ENCODE results near the gene CHMP4B.

Gene CHMP4B

DNA sequence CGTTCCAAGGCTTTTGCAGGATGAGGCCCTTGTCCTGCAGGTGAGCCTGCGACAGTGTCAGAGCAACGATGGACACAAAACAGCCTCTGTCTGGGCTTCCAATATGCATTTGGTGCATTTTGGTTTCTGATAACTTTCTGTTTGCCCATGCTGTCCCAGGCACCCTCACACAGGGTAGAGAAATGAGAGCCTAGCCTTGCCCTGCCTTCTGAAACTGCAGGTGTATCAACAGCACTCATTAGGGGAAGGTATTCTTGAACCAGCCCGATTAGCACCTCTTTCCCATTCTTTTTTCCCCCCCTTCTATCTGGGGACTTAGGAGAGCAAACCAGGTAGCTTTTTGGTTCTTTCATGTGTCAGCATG, 30.3 kb downstream of the CHMP4B start:
- DNase-seq = no peak

DNA sequence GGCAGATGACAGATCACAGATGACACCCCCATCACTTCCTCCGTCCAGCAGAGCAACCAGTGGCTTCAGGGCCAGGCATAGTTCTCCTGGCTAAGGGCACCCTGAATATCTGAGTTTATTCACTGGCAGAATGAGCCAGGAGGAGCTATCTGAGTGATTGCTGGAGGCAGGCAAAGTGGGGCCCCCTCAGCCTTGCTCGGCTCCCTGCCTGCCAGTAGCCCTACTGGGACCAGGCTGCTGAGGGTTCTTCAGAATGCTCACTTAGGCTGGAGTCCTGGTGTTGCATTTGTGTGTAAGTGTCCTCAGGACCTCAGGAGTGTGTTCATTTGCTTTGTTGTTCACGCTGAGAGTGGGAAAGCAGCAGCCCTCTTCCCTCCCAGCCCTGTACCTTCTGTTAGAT, 31.2 kb downstream of the CHMP4B start:
- no peak for DNase-seq

DNA sequence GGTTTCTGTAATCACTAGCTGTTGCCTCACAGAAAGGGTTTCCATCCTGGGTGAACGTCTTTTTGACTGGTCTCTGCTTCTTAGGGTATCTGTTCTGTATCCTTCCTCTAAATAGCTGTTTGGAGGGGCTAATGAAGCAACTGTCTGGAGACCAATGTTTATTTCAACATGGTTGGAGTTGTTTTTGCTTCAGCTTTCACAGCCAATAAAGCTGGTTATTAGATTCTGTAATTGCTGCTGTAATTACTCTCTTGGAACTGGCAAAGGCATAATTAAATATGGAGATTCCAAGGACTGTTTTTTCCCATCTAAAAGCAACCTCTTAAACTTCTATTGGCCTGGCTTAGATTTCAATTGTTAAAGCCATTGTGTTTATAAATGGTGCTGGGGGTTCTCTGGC, 31.9 kb downstream of the CHMP4B start:
- DNase-seq = no peak

DNA sequence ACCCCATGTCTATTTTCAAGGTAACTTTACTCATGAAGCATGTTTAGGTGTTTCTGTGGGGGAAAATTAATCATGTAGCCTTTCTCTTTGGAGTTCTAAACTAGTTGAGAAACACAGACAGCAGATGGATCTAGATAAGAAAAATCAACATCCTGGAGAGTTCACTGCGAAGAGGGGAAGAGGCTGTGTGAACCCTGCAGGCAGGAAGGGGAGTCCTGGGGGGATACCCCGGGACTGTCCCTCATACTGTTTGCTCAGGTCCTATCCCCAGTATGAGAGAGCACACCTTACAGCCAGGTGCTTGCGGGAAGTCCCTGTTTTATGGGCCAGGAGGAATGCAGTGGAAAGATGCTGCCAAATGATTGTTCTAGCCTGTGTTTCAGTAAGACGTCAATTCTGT, 32.7 kb downstream of the CHMP4B start:
- DNase-seq = no peak

DNA sequence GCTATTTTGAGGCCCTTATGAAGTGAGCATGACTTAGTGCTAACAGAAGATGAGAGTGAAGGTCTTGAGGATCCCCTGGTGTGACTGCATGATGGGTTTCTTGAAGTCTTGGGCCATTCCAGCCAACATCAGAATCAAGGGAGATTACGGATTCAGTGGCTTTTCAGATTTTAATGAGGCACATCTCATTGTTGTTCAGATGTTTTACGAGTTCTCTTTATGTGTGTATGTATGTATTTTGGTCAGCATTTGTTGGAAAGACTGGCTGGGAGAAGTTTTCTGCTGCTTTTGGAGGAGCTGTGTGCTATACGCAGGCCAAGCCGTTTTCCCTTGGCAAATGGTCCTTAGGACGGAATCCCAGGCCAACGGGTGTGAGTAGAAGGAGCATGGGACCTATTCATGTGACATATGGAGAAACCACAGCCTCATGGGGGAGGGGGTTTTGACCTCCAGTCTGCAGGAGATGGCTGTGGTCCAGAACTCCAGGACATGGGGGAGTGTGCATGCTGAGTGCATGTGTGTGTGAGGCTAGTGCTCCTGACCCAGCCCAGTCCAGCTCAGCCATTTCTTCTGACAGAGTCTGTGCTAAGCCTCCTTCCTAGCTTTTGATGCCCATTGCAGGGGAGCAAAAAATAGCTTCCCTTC, 35.3 kb downstream of the CHMP4B start:
- no peak for DNase-seq

DNA sequence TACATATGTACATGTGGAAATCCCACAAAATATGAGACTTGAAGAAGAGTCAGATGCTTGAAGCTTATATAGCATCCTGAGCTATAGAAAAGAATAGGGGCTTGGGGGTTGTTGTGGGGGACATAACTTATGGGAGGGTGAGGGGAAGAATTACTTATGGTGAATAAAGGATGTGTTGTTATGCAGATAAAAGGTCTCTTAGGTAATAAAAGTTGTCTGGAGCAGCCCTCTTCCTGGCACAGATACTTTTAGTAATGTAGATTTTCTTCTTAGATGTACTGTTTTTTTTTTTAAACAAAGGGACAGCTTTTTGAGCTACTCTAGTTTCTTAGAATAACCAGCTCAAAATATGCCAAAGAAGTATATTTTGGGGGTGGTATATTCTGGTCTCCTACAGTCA, 35.9 kb downstream of the CHMP4B start:
- DNase-seq = no peak

DNA sequence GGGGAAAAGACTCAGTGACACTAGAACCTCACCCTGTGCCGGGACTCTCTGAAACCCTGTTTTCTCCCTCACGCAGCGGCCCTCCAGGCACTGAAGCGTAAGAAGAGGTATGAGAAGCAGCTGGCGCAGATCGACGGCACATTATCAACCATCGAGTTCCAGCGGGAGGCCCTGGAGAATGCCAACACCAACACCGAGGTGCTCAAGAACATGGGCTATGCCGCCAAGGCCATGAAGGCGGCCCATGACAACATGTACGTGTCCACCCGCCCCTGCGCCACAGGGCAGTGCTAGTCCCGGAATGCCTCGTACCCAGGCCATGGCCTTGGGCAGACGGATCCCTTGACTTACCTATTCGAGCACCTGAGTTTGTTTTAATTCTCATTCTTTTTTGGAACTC, 37.2 kb downstream of the CHMP4B start:
- DNase-seq = no peak

DNA sequence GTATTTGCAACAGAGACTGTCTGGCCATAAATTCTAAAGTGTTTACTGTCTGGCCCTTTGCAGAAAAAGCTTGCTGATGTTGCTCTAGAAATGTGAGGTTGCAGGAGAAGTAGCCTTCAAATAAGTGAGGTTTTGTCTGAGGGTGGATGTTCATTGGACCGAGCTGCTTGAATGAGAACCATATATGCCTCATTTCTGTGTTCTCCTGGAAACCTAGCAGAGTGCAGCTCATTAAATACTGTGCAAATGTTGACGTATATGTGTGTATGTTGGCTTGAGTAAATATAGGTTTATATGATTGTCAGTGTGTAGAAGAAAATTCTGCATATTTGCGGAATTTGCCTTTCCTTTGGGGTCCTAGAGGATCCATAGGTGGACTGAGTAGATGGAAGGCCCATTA, 39.0 kb downstream of the CHMP4B start:
- DNase-seq = no peak

DNA sequence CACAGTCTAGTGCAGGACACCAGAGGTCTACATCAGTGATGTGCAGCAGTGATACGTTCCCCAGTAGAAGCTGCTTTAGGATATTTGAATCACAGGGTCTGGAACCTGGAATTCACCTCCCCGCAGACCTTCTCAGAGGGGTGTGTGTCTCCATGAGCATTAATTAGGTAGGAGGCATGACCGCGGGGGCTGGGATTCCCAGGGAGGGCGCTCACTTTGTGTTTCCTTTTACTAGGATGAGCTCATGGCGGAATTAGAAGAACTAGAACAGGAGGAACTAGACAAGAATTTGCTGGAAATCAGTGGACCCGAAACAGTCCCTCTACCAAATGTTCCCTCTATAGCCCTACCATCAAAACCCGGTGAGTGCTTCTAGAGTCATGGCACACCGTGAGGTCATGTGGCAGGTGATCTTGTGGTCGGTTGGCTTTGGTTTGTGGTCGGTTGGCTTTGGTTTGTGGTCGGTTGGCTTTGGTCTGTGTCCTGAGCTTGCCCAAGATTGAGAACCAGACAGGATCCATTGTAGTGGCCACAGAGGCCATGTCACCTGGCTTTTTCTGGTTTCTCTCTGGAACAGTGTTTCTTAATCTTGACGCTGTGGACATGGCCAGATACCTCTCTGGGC, 40.8 kb downstream of the CHMP4B start:
- DNase-seq = no peak

DNA sequence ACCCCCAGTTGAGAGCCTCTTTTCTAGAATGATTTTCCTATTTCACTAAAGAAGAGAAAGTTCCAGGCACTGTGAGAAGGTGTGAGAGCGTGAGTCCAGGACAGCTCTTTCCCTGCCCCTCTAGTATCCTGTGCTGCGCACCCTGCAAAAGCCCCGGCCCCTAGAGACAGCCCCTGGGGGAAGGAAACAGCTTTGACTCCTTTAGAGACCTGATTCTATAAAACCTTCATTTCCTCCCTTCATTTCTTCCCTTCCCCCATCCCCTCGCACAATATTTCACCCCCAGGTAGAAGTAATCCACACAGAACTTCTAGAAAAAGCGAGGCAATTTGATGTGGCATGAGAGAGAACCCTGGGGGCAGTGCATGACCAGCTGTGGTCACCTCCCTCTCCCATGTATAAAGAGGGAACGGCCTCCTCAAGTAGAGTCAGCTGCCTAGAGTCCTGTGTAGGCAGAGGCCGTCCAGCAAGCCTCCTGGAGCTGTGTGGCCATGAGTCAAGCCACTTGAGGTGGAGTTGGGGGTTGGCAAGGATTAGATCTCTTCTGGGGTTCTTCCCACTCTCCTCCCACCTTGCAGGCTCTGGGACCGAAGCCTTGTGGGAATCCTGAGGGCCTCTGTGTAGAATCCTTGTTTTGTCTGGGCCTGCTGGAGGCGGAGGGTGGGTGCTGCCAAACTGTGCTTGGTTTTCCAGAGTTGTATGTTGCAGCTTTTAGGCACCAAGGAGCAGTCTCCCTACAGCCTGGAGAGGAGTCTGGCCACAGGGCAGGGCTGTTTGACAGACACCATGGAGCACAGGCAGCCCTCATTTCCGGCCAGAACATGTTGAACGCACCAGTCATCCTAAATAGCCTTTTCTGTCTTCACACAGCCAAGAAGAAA, 41.7 kb downstream of the CHMP4B start:
- DNase-seq = no peak

DNA sequence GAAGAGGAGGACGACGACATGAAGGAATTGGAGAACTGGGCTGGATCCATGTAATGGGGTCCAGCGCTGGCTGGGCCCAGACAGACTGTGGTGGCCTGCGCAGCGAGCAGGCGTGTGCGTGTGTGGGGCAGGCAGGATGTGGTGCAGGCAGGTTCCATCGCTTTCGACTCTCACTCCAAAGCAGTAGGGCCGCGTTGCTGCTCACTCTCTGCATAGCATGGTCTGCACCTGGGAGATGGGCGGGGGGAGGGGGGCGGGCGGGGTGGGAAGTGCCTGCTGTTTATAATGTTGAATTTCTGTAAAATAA, 42.3 kb downstream of the CHMP4B start:
- DNase-seq = peak; percentile 71

DNA sequence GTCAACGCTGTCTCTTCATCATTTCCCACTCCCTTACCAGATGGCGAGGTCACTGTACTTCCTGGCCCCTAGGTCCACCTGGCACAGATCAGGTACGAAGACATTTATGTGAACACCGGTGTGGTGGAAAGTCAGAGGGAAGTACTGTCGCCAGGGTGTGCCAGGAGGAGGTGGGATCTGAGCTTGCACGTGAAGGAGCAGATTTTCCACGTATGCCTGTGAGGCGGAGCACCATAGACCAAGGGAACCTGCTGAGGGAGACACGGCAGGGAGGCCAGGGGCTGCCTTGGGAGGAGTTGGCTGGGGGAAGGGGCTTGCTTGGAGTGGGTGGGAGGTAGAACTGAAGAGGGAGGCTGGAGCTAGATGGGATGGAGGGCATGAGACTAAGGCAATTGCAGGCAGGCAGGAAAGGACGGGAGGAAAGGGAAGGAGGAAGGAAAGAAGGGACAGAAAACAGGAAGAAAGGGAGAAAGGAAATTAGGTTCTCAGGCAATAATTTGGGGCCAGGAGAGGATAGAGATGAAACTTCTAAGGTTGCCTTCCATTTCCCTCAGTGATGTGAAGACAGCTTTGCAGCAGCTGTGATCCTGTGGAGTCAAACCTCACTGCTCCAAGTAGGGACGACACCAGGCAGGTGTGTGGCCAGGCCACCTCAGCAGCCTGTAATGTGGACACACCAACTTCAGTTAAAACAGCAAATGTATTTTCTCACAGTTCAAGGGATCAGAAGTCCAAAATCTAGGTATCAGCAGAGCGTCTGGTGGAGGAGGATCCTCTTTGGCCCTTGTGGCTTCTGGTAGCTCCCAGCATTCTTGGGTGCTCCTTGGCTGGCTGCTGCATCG, 46.8 kb downstream of the CHMP4B start:
- no peak for DNase-seq

DNA sequence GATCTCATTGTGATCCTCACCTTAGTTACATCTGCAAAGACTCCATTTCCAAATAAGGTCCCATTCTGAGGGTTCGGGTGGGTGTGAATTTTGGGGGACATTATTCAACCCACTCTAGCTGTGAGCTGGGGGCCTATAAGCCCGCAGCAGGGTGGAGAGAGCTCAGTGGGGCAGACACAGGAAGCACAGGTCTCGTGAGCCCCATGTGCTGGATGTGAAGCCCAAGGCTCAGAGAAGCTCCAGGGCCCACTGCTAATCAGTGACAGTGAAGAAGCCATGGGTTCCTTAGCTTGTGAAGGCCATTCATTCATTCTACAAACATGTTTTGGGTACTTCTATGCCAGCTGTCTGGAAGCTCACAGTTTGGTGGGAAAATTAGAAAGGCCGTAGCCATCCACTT, 47.5 kb downstream of the CHMP4B start:
- no peak for DNase-seq

DNA sequence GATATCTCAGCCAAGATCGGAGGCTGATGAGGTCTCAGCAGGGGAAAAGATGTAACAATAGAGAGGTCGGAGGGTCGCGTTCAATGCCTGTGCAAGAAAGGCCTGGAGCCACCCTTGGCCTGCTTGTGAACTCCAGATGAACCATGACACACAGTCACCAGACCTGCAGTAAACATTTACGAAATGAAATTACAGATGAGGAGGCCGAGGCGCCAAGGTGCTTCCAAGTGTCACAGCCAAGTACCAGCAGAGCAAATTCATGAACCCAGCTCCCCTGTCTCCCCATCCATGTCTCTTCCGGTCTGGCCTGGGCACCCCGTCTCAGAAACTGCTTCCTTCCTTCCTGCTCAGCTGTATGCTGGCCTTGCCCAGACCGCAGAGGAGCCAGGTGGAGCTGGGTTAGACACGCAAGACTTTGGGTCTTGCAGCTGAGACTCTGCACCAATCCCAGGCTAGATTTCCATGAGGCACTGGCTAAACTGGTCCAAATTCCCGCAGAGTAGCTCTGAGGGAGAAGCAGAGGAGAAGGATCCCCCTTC, 48.1 kb downstream of the CHMP4B start:
- DNase-seq = peak; percentile 67

DNA sequence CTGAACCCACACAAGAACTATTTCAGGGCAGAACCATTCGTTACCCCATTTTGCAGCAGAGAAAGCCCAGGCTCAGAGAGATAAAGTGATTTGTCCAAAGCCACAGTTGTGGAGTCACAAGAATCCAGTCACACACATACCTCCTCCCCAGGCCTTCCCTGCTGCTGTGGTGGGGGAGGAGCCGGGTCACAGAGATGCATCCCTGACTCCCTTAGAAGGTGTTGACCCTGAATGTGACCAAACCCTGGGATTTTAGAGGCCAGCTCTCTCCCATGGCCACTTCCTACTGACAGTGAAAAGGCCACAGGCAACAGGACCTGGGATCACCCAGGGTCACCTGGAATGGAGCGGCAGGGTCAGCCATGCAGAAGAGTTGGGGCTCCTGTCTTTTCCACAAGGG, 48.6 kb downstream of the CHMP4B start:
- DNase-seq = no peak

DNA sequence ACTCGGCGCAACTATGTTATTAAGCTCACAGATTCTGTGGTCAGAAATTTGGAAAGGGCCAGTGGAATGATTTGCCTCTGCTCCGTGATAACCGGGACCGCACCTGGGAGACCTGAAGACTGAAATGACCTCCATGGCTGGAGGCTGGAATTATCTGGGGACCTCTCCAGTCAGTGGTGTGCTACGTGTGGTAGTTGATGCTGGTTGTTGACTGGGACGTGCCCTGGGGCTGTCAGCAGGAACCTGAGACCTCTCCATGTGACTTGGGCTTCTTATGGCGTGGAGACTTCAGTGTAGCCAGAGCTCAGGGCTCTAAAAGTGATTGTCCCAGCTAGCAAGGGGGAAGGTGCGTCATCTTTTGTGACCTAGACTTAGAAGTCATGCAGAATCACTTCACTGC, 50.3 kb downstream of the CHMP4B start:
- DNase-seq = no peak

DNA sequence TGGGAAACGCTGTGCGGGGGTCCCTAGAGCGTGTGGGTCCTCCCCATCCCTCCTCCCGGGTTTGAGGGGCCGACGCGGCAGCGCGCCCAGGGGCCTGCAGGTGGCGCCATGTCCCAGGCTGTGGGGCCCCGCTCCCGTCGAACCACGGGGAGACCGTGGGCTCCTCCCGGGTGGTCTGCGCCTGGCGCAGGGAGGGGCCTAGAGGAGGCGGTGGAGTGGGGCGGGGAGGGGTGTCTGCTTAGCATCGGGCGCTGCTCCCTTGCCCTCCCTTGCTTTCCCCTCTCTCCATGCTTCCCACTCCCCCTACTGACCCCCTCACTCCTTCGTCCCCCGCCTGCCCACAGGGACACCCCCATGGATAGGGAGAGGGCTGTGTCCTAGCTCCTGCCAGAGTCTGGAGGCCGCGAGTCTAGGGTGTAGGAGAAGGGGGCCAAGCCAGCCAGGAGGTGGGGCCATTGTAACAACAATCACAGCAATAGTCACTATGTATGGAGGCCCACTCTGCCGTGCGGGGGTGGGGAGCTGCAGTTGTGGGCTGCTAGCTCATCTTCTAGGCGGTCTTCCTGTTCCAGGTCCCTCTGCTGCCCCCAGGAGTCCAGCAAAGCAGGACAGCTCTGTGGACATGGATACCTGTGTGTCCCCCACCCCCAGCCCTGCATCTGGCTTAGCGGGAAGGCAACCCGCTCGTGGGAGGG, 51.7 kb downstream of the CHMP4B start:
- peak; percentile 76 for DNase-seq

DNA sequence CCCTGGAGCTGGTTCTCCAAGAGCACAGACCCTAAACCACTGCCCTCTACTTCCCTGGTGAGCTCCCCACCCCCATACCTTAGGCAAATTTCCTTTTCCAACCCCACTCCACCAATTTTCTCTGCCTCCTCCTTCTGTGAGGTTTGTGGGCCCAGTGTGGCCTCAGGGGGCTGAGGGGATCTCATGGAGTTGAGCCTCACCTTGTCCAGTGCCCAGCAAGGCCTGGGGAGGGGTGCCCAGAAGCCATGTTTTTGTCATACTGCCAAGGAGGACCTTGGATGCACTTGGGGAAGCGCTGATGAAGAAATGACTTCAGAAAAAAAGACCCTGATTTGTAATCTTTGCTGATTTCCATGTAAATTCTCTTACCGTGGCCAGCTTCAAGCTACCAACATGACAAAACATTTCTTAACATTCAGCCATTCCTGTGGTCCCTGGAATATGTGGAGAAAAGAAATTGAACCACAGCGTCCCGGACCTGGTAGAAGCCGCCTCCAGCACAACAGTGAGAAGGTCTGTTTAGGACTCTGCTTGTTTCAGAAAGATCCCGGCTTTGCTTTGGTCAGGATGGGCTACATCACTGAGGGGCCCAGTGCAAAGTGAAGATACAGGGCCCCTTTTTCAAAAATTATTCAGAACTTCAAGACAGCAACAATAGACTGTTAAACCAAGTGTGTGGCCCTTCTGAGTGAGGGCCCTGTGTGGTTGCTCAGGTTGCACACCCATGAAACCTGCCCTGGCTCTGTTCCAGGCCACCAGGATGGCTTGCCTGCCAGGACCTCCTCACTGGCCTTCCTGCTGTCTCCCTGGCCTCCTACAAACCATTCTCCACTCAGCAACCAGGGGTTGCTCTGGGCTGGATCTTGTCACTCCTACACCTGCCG, 52.5 kb downstream of the CHMP4B start:
- DNase-seq = no peak

DNA sequence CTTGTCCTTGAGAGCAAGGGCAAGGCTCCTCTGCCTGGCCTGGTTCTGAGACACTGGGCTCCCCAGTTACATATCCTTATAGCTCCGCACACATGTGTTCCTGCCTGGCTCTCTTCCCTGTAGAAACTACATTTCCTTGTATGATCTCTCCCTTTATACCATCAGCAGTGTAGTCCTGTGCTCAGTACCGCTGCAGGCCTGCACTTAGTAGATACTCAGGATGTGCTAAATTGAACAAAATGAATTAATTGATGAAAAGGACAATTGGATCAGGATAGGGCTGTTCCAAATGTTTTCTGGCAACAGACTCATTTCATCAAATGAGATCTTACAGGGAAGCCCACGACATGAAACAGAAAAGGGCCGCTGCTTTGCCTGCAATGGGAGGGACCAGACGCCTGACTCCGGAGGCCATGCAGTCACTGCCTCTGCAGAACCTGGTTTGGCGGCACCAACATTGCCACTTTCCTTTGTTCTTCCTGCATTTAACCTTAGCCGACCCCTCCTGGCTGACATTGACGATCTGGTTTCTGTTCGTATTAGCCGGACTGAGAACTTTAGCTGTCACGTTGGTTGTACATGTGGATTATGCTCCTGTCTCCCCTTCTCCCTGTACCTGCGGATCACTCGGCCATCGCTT, 53.3 kb downstream of the CHMP4B start:
- no peak for DNase-seq

DNA sequence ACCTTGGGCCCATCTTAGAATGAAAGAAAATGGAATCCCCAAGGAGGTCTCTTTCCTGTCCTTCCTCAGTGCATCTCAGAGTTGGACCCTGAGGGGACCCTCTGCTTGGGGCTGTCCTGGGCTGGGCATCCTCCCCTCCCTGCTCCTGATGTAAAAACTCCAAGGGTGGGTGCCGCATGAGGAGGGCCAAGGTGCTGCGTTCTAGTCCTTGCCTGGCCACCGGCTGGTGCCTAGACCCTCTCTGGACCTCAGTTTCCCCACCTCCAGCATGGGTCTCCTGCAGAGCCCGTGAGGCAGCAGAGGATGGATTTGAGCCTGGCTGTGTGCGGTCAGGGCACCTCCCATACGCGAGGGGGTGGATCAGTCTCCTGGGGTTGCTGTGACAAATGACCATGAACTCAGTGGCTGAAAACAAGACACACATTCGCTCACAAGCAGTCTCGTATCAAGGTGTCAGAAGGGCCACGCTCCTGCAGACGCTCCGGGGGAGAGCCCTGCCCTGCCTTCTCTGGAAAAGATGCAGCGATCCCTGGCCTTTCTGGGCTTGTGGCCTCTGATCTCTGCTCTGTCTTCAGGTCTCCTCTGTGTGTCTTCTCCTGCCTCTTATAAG, 54.7 kb downstream of the CHMP4B start:
- DNase-seq = no peak
